AG09309 (cell line): Measurements from ENCODE around the gene ADAMTS12.

Source experiments
- DNase-seq: peaks from one replicate; pipeline ENCODE4 v3.0.0-alpha.2; 2010; ENCODE audit warnings: low read depth
- H3K4me3 ChIP-seq: 2 replicates; pipeline ENCODE4 v1.5.1; 2011; ENCODE audit warnings: mild to moderate bottlenecking, low read depth, low read length, moderate library complexity; ENCODE audit not compliant: control insufficient read depth
- TF ChIP-seq, protein P1 (sequence below): IDR thresholded peaks from 2 replicates; pipeline ENCODE4 v1.5.1; 2011; ENCODE audit warnings: mild to moderate bottlenecking, low read depth, low read length, inconsistent platforms; ENCODE audit not compliant: insufficient read depth, control insufficient read depth; ENCODE audit errors: missing control alignments

Gene ADAMTS12

DNA sequence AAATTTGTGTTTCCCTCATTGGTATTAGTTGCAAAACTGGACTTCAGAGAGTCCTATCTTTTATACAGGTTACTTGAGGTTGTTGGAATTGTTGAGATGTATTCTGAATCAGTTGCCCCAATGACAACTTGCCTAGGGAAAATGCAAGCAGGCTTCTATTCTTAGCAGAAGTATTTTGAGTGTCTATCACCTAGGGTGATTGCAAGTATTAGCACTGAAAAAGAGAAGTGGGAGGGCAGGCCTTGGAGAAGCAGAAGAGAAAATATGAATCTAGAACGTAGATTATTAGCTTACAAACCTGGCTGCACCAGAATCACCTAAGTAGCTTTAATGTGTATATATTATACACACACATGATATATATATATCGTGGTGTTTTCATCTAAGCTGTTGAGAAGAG is 43.2 kb downstream of the ADAMTS12 start:
- TF ChIP-seq, protein P1, sequence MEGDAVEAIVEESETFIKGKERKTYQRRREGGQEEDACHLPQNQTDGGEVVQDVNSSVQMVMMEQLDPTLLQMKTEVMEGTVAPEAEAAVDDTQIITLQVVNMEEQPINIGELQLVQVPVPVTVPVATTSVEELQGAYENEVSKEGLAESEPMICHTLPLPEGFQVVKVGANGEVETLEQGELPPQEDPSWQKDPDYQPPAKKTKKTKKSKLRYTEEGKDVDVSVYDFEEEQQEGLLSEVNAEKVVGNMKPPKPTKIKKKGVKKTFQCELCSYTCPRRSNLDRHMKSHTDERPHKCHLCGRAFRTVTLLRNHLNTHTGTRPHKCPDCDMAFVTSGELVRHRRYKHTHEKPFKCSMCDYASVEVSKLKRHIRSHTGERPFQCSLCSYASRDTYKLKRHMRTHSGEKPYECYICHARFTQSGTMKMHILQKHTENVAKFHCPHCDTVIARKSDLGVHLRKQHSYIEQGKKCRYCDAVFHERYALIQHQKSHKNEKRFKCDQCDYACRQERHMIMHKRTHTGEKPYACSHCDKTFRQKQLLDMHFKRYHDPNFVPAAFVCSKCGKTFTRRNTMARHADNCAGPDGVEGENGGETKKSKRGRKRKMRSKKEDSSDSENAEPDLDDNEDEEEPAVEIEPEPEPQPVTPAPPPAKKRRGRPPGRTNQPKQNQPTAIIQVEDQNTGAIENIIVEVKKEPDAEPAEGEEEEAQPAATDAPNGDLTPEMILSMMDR = no peak
- H3K4me3 ChIP-seq = no peak overlapping the region
- no peak for DNase-seq

DNA sequence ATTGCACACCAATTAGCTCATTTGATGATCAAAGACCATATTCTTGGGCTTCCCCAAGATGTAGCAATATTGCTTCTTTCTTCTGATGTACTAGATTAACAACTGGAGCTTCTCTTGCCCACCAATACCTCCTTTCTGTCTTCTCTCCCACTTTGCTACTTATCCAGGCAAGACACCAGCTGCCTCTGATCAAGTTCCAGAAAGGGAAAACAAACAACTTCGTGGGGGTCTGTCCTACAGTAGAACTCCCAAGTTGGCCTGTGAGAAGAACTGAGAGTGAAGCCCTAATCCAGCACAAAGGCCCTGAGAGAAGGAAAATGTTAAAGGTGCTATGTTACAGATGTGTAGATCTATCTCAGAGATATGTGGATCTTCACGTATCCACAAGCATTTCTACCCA is 44.9 kb downstream of the ADAMTS12 start:
- no peak overlapping the region for H3K4me3 ChIP-seq
- DNase-seq = no peak
- TF ChIP-seq, protein P1 = no peak

DNA sequence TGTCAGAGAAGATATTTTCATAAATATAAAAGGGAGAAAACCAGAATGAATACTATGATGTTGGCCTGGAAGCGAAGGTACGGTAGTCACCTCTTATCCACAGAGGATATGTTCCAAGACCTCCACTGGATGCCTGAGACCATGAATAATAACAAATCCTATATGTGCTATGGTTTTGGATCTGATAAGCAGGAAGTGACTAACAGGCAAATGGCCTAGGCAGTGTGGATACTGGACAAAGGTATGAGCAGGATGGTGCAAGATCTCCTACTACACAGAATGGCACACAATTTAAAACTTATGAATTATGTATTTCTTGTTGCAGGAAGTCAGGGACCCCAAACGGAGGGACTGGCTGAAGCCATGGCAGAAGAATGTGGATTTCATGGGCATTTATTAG is 48.2 kb downstream of the ADAMTS12 start:
- TF ChIP-seq, protein P1 = no peak
- no peak overlapping the region for H3K4me3 ChIP-seq
- no peak for DNase-seq

DNA sequence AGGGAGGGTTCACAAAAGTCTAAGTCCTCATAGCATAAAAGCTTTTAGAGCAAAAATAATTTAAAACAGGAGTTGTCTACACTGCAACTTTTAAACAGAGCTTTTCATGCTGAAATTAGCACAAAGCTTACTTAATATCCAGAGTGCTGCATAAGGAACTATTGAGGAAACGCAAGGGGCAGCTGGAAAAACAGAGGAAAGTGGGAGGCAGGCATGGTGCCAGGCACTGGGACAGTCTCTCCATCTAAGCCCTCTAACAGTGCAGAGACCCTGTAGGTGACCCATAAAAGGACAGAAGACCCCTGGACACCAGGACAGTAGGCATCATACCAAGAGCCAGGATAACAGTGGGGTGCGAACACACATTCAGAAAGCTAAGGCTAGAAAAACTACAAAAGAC is 49.3 kb downstream of the ADAMTS12 start:
- no peak for DNase-seq
- H3K4me3 ChIP-seq = no peak overlapping the region
- TF ChIP-seq, protein P1 = no peak

DNA sequence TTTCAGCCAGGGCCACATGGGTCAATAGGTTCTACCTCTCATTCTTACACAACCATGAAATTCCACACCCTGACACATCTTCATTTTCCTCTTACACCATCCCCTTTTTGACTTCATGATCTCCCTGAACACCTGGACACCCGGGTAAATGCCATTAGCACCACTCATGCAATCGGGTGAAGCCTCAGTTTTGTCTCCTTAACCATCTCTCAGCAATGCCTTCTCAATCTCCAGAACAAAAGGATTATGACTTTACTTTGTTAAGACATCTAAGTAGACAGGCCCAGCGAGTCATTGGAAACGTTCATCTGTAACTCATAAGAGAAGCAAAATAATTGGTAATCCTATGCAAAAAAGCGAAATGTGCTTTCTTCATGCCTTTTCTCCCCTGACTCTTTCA is 49.9 kb downstream of the ADAMTS12 start:
- TF ChIP-seq, protein P1 = no peak
- no peak overlapping the region for H3K4me3 ChIP-seq
- no peak for DNase-seq

DNA sequence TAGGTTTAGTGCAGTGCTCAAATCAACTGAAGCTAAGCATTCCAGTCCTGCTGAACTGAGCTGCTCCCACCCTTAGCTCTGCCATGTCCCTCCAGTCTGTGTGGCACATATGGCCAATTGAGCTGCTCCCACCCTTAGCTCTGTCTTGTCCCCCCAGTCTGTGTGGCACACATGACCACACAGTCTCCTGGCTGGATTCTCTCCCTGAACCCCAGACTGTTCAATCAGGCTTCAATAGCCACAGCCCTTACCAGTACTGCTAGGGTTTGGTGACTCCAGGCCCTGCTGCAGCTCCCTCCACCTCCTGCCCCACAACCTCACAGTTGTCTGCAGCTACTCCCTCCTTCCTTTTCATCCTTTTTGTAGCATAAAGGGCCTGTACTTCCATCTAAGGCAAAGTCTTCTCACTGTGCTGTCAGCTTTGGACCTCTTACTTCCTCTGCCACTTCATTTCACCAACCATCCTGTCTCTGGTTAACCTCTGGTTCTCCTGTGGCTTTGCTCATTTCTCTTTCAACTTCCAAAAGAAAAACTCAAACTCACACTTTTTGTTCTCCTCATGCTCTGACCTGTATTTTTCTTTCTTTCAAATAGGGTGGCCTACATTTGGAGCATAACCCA is 50.8 kb downstream of the ADAMTS12 start:
- H3K4me3 ChIP-seq = no peak overlapping the region
- DNase-seq = no peak
- TF ChIP-seq, protein P1 = no peak

DNA sequence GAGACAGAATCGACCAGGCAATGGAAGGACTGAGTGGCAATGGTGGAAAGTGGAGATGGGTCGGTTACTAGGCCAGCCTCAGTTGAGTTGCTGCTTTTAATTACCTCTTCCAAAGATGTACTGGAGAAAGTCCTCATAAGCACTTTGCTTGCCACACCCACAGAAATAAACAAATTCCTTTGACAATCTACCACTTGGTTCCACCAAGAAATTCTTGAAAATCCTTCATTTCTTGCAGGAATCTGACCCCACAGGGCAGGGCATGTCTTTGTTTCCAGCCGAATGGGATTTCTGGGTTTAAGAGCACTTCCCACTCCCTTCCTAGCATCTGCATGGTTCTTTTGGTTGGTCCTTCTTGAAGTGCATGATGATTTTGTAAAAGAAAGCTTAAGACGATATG is 54.5 kb downstream of the ADAMTS12 start:
- TF ChIP-seq, protein P1 = no peak
- no peak for DNase-seq
- no peak overlapping the region for H3K4me3 ChIP-seq
